ENCODE data around the gene GPR101.

GPR101 gene

GRCh38 chrX:136999024-136999423 lies 34.8 kb downstream of the GPR101 start:
- Histone ChIP-seq H3K4me3 (ENCODE audit: low read length) (no peak overlapping the region), H3K9me3 (ENCODE audit: control insufficient read depth, low read length) (no peaks in the 10 kb centered on the region), H3K9ac (ENCODE audit: low read length) (no peak overlapping the region), H3K4me1 (ENCODE audit: control insufficient read depth, insufficient read depth, low read length) (no peaks in the 10 kb centered on the region), H3K36me3 (ENCODE audit: control insufficient read depth, insufficient read depth, low read length, severe bottlenecking) (no peaks in the 10 kb centered on the region), H3K27me3 (replicated peaks; ENCODE audit: control insufficient read depth, insufficient read depth, low read length) (no peaks in the 10 kb centered on the region)
- DNase-seq (ENCODE audit: low read depth) = no peak
